NCI-H82 treated with DMSO at 0.1 percent for 48 hours (cell line): ENCODE data around the gene SIPA1L3.

Experiments used
- DNase-seq: peaks from one replicate; lab custom pipeline; 2025; ENCODE audit not compliant: unreplicated experiment; lab: John Stamatoyannopoulos, UW

The SIPA1L3 gene

DNA sequence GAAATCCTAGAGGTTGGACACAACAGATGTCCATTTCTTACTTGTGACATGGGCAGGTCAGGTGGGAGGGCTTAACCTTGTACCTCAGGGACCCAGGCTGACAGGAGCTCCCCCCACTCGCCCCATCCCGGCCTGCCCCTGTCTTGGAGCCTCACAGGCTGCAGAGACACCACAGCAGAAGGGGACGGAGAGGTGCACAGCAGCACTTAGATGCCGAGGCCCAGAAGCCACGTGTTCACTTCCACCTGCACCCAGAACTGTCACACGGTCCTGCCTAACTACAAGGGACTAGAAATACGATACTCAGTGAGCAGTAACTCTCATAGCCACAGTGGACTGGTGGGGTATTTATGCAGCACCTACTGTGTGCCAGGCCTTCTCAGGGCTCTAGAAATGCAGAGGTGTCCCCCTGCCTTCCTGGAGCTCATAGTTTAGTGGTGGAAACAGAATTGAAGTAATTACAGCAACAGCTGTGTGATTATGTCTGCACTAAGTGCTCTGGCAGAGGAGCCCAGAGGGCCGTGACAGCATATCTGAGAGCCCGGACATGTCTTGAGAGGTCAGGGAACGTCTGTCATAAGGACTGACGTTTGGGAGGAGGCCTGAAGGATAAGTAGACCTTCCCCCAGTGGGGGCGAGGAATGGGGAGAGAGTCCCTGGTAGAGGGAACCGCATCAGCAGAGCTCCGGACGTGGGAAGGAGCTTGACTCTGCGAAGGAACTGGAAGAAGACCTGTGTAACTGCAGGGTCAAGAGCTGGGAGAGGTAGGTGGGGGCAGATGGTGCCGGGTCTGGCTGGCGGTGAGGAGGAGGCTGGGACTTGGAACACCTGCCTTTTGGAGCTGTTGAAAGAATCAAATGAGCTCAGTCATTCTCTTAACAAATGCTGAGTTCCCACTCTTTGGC is 130.0 kb downstream of the SIPA1L3 start:
- DNase-seq = no peak

DNA sequence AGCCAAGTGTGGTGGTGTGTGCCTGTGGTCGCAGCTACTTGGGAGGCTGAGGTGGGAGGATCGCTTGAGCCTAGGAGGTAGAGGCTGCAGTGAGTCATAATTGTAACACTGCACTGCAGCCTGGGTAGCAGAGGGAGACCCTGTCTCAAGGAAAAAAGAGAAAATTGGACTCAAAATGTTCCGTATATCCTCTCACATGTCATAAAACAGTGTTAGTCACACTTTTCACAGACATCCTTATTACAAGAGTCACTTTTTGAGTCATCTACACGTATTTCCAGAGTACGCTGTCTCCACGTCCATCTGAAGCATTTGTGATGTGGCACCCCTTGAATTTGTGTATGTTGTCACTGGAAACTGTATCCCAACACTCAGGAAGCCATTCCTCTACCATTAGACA is 133.0 kb downstream of the SIPA1L3 start:
- no peak for DNase-seq

DNA sequence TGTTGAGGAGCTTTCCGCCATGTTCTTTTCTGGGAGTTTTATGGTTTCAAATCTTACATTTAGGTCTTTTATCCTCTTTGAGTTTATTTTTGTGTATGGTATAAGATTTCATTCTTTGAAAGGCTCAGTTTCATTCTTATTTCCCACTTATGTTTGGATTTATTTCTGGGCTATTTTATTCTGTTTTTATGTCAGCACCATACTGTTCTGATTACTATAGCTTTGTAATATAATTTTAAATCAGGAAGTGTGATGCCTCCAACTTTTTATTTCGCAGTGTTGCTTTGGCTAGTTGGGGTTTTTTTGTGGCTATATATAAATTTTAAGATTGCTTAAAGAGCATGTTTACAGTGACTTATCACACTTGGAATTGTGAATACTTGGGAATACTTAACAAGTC is 135.1 kb downstream of the SIPA1L3 start:
- DNase-seq = no peak

DNA sequence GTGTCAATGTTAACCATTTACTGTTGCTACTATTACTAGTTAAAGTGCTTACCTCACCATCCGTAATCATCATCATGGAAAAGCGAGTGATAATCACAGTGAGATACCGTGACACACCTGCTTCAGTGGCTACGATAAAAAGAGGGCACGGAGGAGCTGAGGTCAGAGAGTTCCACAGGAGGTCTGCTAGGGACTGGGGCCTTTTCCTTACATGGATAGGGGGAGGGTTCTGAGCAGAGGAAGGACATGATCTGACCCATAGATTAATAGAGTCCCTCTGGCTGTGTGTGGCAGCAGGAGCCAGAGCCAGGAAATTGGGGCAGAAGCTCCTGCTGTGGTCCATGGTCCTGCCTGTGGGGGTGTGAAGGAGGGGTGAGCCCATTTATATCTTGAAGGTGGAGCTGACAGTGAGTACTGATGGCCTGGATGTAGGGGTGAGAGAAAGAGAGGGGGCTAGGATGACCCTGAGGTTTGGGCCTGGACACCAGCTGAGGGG is 136.7 kb downstream of the SIPA1L3 start:
- DNase-seq = no peak

DNA sequence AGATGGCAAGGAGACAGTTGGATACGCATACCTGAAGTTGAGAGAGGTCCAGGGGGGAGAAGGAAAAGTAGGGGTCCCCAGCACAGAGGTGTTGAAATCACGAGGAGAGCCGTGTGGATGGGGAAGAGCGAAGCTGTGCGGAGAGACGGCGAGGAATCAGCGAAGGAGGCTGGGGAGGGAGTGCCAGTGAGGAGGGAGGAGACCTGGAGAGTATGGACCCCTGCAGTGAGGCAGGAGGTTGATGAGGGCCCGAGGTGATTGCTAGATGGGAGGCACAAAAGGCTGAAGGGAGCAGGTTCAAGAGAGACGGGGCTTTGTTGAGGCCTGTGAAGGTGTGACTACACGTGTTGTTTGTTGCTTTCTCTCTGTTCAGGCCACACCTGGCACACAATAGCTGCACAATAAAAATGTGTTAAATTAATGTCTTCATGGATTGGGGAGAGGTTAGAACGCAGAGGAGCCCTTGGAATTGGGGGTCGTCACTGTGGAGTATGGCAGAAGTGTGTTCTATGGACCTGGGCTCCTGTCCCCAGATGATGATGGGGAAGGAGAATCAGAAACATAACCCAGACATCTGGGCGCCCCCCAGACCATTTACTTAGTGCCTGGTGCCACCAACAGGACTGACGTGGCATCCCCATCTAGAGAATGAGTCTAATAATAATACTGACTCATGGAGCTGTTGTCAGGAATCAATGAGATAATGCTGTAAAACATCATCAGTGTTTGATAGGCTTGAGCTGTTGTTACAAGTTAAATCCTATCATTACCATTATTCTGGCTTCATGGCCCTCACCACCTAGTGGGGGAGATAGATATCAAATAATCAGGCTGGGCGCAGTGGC is 137.5 kb downstream of the SIPA1L3 start:
- DNase-seq = no peak

DNA sequence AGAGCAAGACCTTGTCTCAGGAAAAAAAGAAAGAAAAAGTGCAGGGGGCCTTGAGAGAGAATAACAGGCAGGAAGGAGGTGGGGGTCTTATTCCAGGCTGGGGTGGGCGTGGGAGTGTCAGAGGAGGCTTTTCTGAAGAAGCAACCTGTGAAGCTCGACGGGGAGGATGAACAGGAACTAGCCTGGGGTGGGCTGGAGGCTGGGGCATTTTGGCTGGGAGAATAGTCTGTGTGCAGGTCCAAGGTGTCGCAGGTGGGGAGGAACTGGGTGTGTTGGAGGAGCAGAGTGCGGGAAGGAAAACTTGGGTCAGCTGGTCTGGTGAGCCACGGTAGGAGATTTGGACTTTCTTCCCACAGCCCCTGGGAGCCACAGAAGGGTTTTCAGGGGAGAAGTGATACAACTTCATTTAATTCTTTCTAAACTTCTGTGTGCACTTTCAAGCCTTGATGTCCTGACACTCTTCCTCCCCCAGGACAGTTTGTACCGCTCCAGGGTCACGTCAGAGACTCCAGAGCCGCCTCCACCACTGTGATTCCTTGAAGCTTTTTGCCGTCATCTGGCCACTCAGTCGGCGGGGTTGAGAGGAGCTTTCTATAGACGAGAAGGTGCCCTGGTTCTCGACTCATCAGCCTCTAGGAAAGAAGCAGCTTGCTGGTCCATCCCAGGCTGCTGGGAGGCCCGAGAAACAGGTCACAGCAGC is 138.7 kb downstream of the SIPA1L3 start:
- DNase-seq = no peak

DNA sequence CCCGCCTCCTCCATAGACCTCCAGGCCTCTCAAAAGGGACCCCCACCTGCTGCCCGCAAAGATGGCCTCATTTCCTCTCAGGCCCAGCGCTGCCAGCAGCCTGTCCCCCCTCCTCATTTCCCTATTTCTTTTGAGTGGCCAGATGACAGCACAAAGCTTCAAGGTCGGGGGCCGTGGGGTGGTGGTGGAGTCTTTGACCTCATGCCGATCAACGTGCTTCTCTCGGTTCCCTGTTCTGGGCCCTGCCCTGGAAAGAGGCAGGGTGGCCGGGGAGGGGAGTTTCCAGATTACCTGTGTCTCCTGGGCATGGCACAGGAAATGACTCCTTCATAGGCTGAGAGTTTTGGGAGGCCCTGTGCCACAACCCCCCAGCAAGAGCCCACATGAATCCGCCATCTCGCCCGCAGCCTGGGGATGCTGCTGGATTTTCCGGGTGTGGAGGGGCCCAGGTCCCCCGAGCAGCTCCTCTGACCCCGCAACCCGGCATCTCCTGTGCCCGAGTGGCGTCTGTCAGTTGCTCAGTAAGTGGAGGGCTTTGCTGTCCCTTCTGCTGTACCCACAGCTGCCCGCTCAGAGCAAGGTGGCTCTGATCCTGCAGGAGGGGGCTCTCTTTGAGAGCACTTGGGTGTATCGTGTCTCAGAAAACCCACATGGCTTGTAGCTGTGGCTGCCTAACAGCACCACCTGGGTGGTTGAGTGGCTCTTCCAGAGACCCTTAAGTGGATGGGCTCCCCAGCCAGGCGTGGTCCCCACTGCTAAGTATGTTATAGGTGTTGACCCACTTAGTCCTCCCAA is 139.4 kb downstream of the SIPA1L3 start:
- no peak for DNase-seq

DNA sequence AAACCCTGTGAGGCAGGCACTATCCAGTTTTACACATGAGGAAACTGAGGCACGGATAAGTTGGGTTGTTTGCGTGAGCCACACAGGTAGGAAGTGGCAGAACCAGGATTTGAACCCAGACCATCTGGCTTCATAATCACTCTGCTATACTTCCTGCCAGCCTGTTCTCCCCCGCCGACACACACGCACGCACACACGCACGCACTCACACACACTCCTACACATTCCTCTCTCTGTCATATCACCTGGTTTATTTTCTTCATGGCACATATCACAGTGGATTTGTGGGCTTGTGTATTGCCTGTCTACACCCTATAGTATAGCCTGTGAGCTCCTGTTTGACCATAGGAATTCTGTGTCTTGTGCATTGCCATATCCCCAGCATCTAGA is 140.0 kb downstream of the SIPA1L3 start:
- DNase-seq = no peak

DNA sequence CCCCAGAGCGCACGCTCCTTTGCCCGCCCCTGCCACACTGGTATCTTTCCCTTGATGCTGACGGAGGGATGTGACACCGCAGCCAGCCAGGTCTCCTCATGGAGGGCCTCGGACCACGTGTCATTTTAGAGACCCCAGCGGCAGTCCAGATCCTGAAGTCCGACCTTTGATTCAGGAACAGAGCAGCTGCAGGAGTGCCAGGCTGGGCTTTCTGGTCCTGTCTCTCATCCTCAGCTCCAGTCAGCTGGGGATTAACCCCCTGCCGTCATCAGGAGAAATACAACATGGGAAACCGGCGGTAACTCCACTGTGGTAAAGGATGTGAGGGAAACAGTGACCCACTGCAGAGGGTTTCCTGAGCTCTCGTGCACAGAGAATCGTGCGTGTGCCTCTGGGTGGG is 140.6 kb downstream of the SIPA1L3 start:
- DNase-seq = no peak

DNA sequence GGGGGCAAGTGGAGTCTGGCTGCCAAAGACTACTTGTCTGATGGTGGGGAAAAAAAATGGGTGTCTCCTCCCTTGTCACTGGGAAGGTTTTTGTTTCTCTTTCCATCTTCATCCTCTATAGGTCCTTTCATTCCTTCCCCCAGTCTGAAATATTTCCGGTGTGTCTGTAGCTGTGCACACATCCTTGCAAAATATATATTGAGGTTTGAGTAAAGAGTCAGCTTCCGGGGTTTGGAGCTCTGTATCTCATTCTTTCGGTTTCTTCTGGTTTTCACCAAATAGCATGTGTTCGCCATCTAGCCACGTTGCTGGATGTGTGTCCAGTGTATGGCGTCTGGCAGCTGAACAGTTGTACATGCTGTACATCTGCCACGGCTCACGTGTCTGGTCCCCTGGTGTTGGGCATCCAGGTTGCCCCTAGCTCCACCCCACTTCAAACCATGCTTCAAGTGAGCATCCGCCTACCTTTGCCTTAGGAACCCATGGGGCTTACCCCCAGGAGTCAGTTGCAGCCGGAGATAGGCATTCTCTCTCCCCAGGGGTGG is 142.2 kb downstream of the SIPA1L3 start:
- DNase-seq = no peak

DNA sequence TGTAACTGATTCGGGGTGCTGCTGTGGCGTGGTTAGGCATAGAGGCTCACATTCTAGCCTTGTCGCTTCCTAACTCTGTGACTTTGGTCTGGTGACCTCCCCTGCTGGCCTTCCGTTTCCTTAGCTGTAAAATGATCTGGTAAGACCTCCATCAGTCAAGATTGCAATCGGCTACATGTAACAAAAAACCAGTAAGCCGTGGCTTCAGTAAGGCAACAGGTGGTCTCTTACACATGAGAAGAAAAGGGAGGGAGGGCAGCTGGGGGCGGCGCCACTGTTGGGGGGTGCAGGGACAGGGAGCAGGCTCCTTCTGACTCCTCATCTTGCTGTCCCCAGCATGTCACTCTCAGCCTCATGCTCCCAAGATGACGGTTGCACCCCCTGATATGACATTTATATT is 148.0 kb downstream of the SIPA1L3 start:
- peak; percentile 82 for DNase-seq

DNA sequence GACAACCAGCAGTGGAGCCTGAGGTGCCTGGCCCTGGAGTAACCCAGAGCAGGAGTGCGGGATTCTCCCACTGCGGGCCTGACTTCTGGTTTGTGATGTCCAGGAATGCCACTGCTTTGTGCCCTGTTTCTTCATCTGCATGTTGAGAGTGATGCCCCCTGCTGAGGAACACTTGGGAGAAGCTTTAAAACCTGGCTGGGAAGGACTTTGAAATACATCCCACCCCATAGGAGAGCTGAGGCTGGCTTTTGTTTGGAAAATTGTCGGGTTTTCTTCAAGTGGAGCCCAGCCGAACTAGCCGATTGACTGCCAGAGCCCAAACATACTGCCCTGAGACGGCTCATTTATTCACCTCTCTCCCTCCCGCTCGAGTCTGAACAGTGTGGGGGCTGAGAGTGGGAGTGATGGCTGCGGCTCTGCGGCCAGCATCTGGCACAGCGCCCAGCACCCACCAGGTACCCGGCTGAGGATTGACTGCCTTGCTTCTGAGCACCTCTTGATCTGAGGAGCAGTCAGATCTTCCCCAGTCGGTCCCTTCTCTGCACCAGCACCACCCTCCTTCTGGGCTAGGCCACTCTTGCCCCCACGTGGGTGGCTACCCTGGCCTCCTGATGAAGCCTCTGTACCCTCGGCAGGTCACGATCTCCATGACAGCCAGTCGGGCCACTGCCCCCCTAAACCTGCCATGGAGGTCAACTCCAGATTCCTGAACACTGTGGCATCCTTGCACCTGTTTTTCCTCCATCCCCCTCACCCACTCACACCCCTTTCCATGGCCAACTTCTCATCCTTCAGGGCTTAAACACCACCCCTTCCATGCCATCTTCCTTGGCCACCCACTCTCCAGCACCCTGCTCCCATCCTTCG is 148.9 kb downstream of the SIPA1L3 start:
- no peak for DNase-seq

DNA sequence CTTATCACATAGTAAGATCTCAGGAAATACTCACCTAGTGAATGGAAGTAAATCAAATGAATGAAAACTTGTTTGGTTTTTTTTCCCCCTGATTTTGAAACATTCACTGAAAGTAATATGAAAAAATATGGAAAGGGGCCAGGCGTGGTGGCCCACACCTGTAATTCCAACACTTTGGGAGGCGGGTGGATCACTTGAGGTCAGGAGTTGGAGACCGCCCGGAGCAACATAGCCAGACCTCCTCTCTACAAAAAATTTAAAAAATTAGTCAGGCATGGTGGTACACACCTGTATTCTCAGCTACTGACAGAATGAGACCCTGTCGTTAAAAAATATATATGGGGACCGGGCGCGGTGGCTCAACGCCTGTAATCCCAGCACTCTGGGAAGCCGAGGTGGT is 149.6 kb downstream of the SIPA1L3 start:
- DNase-seq = no peak

DNA sequence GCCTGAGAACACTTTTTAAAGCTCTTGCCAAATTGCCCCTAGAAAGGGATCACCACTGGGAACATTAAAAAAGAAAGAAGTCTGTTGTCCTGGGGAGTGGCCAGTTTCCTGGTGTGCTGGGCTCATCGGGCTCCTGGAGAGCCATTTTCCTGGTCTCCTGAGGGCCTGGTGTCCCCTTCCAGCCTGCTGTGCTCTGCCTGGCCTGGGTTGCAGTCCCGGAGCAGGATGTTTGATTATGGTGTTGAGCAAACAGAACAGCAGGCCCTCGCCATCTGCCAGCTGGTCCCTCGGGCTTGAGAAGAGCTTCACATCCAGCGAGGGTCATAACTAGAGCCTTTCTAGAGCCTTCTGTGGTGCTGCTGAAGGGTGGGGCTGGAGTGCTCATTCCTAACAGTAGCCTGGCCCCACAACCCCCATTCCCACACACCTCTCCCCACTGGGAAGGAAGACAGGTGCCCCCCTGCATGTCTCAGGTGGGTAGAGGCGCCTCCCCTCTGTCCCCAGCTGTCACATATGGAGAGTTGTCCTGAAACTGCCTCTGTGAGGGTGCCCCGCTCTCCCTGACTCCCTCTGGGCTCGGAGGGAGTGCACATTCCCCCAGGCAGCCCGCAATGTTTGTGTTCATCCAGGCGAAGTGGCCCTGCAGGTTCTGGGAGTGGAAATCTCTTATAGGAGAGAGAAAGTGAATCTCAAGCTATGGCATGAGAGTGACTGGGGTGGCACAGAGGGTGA is 151.1 kb downstream of the SIPA1L3 start:
- DNase-seq = peak; percentile 80

DNA sequence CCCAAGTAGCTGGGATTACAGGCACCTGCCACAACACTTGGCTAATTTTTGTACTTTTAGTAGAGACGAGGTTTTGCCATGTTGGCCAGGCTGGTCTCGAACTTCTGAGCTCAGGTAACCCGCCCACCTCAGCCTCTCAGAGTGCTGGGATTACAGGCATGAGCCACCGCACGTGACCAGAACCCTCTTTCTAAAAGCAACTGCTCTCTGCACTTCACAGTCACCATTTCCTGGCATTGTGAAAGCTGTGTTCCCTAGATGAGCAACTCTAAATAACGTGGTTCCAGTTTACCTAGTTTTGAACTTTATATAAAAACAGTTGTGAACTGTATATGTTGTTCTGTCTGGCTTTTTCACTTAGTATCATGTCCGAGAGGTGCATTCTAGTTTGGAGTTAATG is 152.9 kb downstream of the SIPA1L3 start:
- DNase-seq = no peak

DNA sequence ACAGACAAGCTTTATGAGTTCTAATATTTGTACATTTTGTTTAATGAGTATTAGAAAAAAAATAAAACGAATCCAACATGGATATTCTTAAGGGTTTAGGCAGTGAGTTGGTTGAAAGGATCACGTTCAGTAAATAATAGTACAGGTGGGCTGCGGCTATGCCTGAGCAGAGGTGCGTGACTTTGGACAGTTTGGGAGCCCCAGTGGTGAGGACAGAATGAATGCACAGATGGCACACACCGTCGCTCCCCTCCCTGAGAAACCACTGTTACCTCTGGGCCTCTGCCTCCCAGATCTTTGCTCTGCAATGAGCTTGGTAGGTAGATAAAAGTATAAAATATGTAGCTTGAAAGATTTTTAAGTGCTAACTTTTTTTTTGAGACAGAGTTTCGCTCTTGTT is 153.3 kb downstream of the SIPA1L3 start:
- peak; percentile 25 for DNase-seq

DNA sequence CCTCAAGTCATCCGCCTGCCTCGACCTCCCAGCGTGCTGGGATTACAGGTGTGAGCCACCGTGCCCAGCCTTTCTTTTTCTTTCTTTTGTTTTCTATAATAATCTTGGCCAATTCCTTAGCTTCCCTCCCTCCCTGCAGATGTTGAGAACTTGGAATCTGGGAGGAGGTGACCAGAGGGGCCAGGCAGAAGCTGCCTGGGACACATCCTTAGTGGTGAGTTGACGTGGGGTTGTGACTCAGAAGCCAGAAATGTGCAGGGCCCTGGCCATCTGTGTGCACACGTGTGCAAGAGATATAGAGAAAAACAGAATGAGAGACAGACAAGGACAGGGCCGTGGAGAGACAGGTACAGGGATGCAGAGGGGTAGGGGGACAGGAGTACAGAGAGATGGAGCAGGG is 154.3 kb downstream of the SIPA1L3 start:
- DNase-seq = no peak

DNA sequence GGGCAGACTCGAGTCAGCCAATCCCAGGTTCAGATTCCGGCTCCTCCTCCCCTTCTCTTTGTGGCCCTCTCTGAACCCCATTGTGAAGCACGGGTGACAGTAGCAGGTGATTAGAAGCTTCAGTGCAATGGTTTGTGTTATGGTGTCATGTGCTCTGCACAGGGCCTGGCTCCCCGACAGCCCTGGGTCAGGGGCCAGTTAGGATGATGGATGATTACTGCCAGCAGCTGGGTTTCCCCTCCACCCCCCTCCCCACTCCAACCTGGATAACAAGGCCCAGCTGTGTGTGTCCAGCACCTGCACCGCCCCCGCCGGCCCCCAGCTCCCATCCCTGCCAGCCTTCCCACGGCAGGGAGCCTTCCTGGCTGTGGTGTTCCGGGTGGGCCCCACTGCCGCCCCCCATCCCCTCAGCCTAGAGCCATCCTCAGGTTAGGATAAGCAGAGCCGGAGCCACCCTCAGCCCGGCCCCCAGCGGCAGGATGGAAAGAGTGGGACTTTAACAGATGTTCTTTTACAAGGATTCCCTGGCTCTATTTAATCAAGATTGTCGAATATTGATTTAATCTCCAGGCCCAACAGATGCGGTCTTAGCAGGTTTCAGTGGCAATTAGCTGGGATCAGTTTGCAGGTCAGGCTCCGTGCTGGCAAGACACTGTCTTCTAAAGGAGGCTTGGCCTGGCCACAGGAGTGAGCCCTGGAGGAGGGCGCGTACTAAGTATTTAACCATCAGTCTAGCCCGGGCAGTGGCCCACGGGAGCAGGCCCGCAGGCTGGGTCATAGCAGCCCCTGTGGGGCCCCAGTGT is 156.2 kb downstream of the SIPA1L3 start:
- DNase-seq = peak; percentile 99
